Thyroid gland (tissue), 4 donors: ENCODE data around the gene SLC25A26.

ENCODE experiments used
- CTCF ChIP-seq, 6 experiments: fragments of 200-600 bp in 3 of 6; fragments of 450-650 bp in 3 of 6; sonication (generic) in 3 of 6; IDR thresholded peaks; one replicate each; pipeline ENCODE4 v1.5.1; 2016 to 2019; ENCODE audit warnings: antibody characterized with exemption in 6 of 6, mild to moderate bottlenecking in 2 of 6, inconsistent platforms in 1 of 6, moderate library complexity in 1 of 6
- POLR2A ChIP-seq, 2 donors: fragments of 450-650 bp; IDR thresholded peaks; one replicate each; pipeline ENCODE4 v1.6.1; 2017; ENCODE audit warnings: antibody characterized with exemption in 2 of 2, mild to moderate bottlenecking in 2 of 2, moderate library complexity in 1 of 2

GRCh38 chr3:66385066-66385465 is 164.3 kb downstream of the SLC25A26 start:
- TF ChIP-seq CTCF (IDR thresholded peaks at IDR 0.05) (no peak), POLR2A (IDR thresholded peaks at IDR 0.05) (no peak)
